K562 (cell line): ENCODE measurements around the gene ZBED2. TPM values are rescaled to one million over a fixed set of nuclear protein-coding genes. Genes with fewer than 3 reads are reported as not detected.

ENCODE experiments used
- ATAC-seq: fragments of 200-7000 bp; cut with Tn5 transposase; 3 replicates; pipeline ENCODE4 v1.9.1; 2020; ENCODE audit warnings: moderate library complexity
- BruUV-seq: library from RNA; stranded (reverse); fragments of 400-500 nt; replicated peaks from 2 replicates; lab custom pipeline; 2021; lab: Mats Ljungman, UMichigan
- CTCF ChIA-PET: fragments of 300-600 bp; formaldehyde crosslinking; extraction: SDS; loops from one replicate; lab custom pipeline; 2021; ENCODE audit warnings: low intra/inter-chr PET ratio; lab: Yijun Ruan, JAX
- POLR2A ChIA-PET: fragments of 300-600, 350-650 bp; sonication (Branson Sonifier 250); formaldehyde crosslinking; extraction: SDS; loops from one replicate; lab custom pipeline; 2021; ENCODE audit warnings: antibody characterized with exemption, inconsistent platforms; lab: Yijun Ruan, JAX
- DNase-seq, 4 experiments: peaks; one replicate each; pipeline versions ENCODE4 v3.0.0 to v3.0.0-alpha.2; 2011 to 2018; ENCODE audit warnings: low spot score in 3 of 4, mixed read lengths in 3 of 4; ENCODE audit errors: extremely low read depth in 1 of 4
- FAIRE-seq: peaks from 2 replicates; lab custom pipeline; 2011; peaks lifted over from hg19 to GRCh38; lab: Jason Lieb, UNC
- H2AFZ ChIP-seq: 2 replicates; pipeline ENCODE4 v1.6.0; 2011; ENCODE audit warnings: low read depth, low read length, control low read depth, inconsistent platforms
- H3K27ac ChIP-seq: fragments of 200-600 bp; 3 replicates; pipeline ENCODE4 v1.8.0; 2011; ENCODE audit warnings: low read depth, mild to moderate bottlenecking, control low read depth, inconsistent platforms, low read length, moderate library complexity, mixed read lengths; ENCODE audit errors: extremely low read depth
- H3K27me3 ChIP-seq, 2 experiments: fragments of 300-600 bp in 1 of 2; 2 replicates in 1 of 2; 3 replicates in 1 of 2; pipeline versions ENCODE4 v1.6.0 to v1.8.0; 2011; ENCODE audit warnings: inconsistent platforms in 2 of 2, low read length in 2 of 2, mild to moderate bottlenecking in 1 of 2, mixed read lengths in 1 of 2, moderate library complexity in 1 of 2; ENCODE audit not compliant: control insufficient read depth in 2 of 2, insufficient read depth in 2 of 2
- H3K36me3 ChIP-seq: fragments of 300-600 bp; 3 replicates; pipeline ENCODE4 v1.8.0; 2011; ENCODE audit warnings: mild to moderate bottlenecking, low read length, inconsistent platforms; ENCODE audit not compliant: control insufficient read depth, insufficient read depth
- H3K4me1 ChIP-seq, 2 experiments: fragments of 200-600 bp in 1 of 2; replicated peaks in 1 of 2; 2 replicates in 1 of 2; 3 replicates in 1 of 2; pipeline versions ENCODE4 v1.5.1 to v1.8.0; 2011; ENCODE audit warnings: inconsistent platforms in 2 of 2, low read length in 2 of 2, mild to moderate bottlenecking in 1 of 2, mixed read lengths in 1 of 2, moderate library complexity in 1 of 2; ENCODE audit not compliant: control insufficient read depth in 2 of 2, insufficient read depth in 2 of 2
- H3K4me2 ChIP-seq: 2 replicates; pipeline ENCODE4 v1.6.1; 2011; ENCODE audit warnings: low read length, control low read depth, inconsistent platforms, mixed read lengths; ENCODE audit not compliant: insufficient read depth
- H3K4me3 ChIP-seq: fragments of 200-600 bp; sonication (generic), shearing (Covaris generic); 2 replicates; pipeline ENCODE4 v1.5.1; 2016; ENCODE audit warnings: control low read depth, inconsistent platforms
- H3K79me2 ChIP-seq: fragments of 200-600 bp; 3 replicates; pipeline ENCODE4 v1.8.0; 2011; ENCODE audit warnings: low read length, inconsistent platforms; ENCODE audit not compliant: control insufficient read depth, insufficient read depth
- H3K9ac ChIP-seq, 2 experiments: 2 replicates each; pipeline versions ENCODE4 v1.6.0 to v1.6.1; 2011; ENCODE audit warnings: low read depth in 2 of 2, low read length in 2 of 2, control low read depth in 1 of 2, inconsistent platforms in 1 of 2, mild to moderate bottlenecking in 1 of 2, mixed read lengths in 1 of 2; ENCODE audit not compliant: insufficient read depth in 1 of 2
- H3K9me1 ChIP-seq: one replicate; pipeline ENCODE4 v1.6.0; 2011; ENCODE audit warnings: inconsistent platforms, mild to moderate bottlenecking, low read length, moderate library complexity; ENCODE audit not compliant: control insufficient read depth, insufficient read depth
- H3K9me3 ChIP-seq: replicated peaks from 2 replicates; pipeline ENCODE4 v1.5.1; 2011; ENCODE audit warnings: low read depth, low read length, inconsistent platforms; ENCODE audit not compliant: control insufficient read depth, insufficient read depth
- H4K20me1 ChIP-seq: replicated peaks from 2 replicates; pipeline ENCODE4 v1.6.1; 2011; ENCODE audit warnings: low read length, inconsistent platforms, mixed read lengths; ENCODE audit not compliant: control insufficient read depth, insufficient read depth
- CBX2 ChIP-seq: fragments of 200-600 bp; sonication (generic); IDR thresholded peaks from one replicate; pipeline ENCODE4 v1.6.1; 2012; ENCODE audit warnings: mild to moderate bottlenecking, low read length, inconsistent platforms; ENCODE audit not compliant: insufficient read depth, poor library complexity, severe bottlenecking
- CBX3 ChIP-seq, 2 experiments: IDR thresholded peaks; 1 replicate in 1 of 2; 2 replicates in 1 of 2; pipeline ENCODE4 v1.6.1; 2012; ENCODE audit warnings: inconsistent platforms in 2 of 2, low read length in 2 of 2, borderline replicate concordance in 1 of 2, control low read depth in 1 of 2
- CCAR2 ChIP-seq: fragments of 200-400 bp; formaldehyde crosslinking; IDR thresholded peaks from 2 replicates; pipeline ENCODE4 v1.6.1; 2017; ENCODE audit warnings: mild to moderate bottlenecking, low read depth, low read length
- CREM ChIP-seq: IDR thresholded peaks from 2 replicates; pipeline ENCODE4 v1.6.1; 2014; ENCODE audit warnings: antibody characterized with exemption, low read depth
- FOXM1 ChIP-seq, 2 experiments: fragments of 450-650 bp in 1 of 2; sonication (generic) in 1 of 2; formaldehyde crosslinking in 1 of 2; IDR thresholded peaks; 2 replicates each; pipeline versions ENCODE4 v1.6.1 to v1.9.0; 2017 to 2022; ENCODE audit warnings: low read depth in 2 of 2, mild to moderate bottlenecking in 2 of 2, missing genetic modification reagents in 1 of 2, moderate library complexity in 1 of 2
- NR3C1 ChIP-seq: sonication (generic); formaldehyde crosslinking; IDR thresholded peaks from 2 replicates; pipeline ENCODE4 v1.8.1; 2022; ENCODE audit warnings: missing genetic modification reagents
- SMAD1 ChIP-seq: fragments of 150-350 bp; IDR thresholded peaks from 2 replicates; pipeline ENCODE4 v1.6.1; 2014; ENCODE audit warnings: low read length, low read depth; ENCODE audit not compliant: partially characterized antibody
- SMAD4 ChIP-seq: fragments of 250-450 bp; sonication (Bioruptor Pico); conservative IDR thresholded peaks from 2 replicates; pipeline ENCODE4 v1.8.0; 2021; ENCODE audit warnings: inconsistent platforms, mild to moderate bottlenecking, moderate library complexity
- ZNF586 ChIP-seq: fragments of 450-650 bp; formaldehyde crosslinking; conservative IDR thresholded peaks from 2 replicates; pipeline ENCODE4 v1.4.0; 2020; ENCODE audit warnings: mild to moderate bottlenecking, moderate library complexity
- ZNF766 ChIP-seq: fragments of 200-800 bp; sonication (Bioruptor generic); conservative IDR thresholded peaks from 2 replicates; pipeline ENCODE4 v1.6.1; 2016; ENCODE audit warnings: missing genetic modification characterization, missing compliant biosample characterization
- WGBS: fragments of 100-300 bp; shearing (Covaris generic); methylation state at CpG from one replicate; pipeline ENCODE4 v1.1.6; 2016; ENCODE audit warnings: low coverage, mixed read lengths; ENCODE audit not compliant: insufficient coverage; ENCODE audit errors: missing lambda C conversion rate; 5-methylcytosine and 5-hydroxymethylcytosine counted together
- in situ Hi-C: fragments of 300-500 bp; cut with MboI; formaldehyde crosslinking; loops from 4 replicates; pipeline ENCODE4 v1.15.0; 2018; ENCODE audit warnings: inconsistent platforms, mixed read lengths
- intact Hi-C: fragments of 100-400 bp; cut with micrococcal nuclease; formaldehyde crosslinking; loops from 2 replicates; pipeline ENCODE4 v1.14.2; 2022
- polyA plus RNA-seq, 8 experiments: library from polyadenylated mRNA; depleted of rRNA in 4 of 8; stranded (reverse) in 5 of 8; unstranded in 3 of 8; fragments of >200 nt; fragmentation: Nextera tagmentation in 2 of 8; fragmentation: Illumina TruSeq in 1 of 8; extraction: Ambion mirVana in 2 of 8; extraction: Trizol in 1 of 8; gene quantifications; 2 replicates each; pipeline versions ENCODE4 v1.2.1 to v1.2.3, GENCODE V29; 2011 to 2014; ENCODE audit warnings: inconsistent platforms in 1 of 8, missing spikeins in 1 of 8
- total RNA-seq, 7 experiments: library from RNA; depleted of rRNA in 6 of 7; stranded (reverse); fragments of >200 nt in 6 of 7; fragmentation: Illumina TruSeq in 2 of 7; extraction: Trizol in 2 of 7; gene quantifications; 2 replicates each; pipeline versions ENCODE4 v1.2.1 to v1.2.3, GENCODE V29; 2011 to 2021; ENCODE audit warnings: low replicate concordance in 1 of 7
- TF ChIP-seq, protein P1 (sequence below): conservative IDR thresholded peaks from 2 replicates; pipeline ENCODE4 v1.6.1; 2011; ENCODE audit warnings: low read depth, mild to moderate bottlenecking, low read length; ENCODE audit not compliant: control insufficient read depth
- TF ChIP-seq, protein P2 (sequence below): fragments of 450-650 bp; formaldehyde crosslinking; IDR thresholded peaks from 2 replicates; pipeline ENCODE4 v1.4.0; 2020; ENCODE audit warnings: mild to moderate bottlenecking, moderate library complexity

Gene ZBED2
- total and polyA plus RNA-seq, 9 of the 15 experiments (the other 6 are each of a cell fraction or from before 2014, with no cell fraction given) = 0.11 TPM; not detected in 8

DNA sequence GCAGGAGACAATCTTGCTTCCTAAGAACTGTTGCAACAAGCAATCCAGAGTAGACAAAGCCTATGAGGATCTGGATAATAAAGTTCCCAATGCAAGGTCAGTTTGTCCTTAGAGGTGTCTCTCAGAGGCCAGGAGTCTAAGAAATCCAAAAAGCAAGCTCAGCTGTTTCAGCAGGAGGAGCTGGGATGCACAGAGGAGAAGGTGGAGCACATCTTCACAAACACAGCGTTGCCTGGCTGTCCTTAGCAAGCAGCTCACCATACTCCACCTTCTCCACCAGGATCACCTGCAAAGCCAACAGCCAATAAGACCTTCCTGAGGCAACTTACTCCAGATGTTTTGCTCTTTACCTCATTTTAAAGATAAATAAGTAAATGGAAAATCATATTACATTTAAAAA is 365 bp downstream of the ZBED2 start:
- no TSS peak for BruUV-seq
- ChIA-PET CTCF (no interaction called here), POLR2A (no interaction called here)
- no peak for DNase-seq
- 0% methylated on average over 1 of the region's 1 CpG for WGBS
- H3K27me3 ChIP-seq = no peaks in the 10 kb centered on the region
- H3K9me3 ChIP-seq = no peaks in the 10 kb centered on the region
- in situ Hi-C loops = no loop called here
- no peak overlapping the region for H3K9ac ChIP-seq
- no peak for ATAC-seq
- no peaks in the 10 kb centered on the region for H3K4me1 ChIP-seq
- no peaks in the 10 kb centered on the region for H3K36me3 ChIP-seq
- TF ChIP-seq CREM (no peak), NR3C1 (CRISPR knock-in tag) (no peak), SMAD1 (no peak), ZNF586 (CRISPR knock-in tag) (no peak)
- no peaks in the 10 kb centered on the region for H4K20me1 ChIP-seq
- no peak overlapping the region for H2AFZ ChIP-seq
- no peak overlapping the region for H3K4me3 ChIP-seq
- no peaks in the 10 kb centered on the region for H3K9me1 ChIP-seq
- H3K27ac ChIP-seq = no peak overlapping the region
- no peak overlapping the region for H3K4me2 ChIP-seq
- intact Hi-C loops = no loop called here
- H3K79me2 ChIP-seq = no peaks in the 10 kb centered on the region
- no peak for FAIRE-seq

DNA sequence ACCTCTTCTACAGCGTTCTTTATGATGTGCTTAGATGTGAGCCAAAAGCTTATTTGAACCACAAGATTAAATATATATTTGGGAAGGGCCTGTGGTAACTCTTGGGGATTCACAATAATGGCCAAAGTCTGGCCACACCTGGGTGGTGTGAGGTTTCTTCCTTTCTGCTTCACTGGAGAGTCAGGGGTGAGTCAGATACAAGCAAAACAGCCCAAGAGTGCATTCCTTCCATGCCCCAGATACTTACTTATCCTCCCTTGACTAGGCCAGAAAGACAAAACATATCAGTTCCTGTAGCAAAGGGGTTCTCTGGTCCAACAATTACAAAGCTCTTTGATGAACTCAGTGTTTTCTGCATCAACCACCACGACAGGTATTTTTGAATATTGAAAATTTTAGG is 941 bp downstream of the ZBED2 start:
- Histone ChIP-seq H3K27ac (no peak overlapping the region), H3K4me1 (no peaks in the 10 kb centered on the region), H3K4me2 (no peak overlapping the region), H3K79me2 (no peaks in the 10 kb centered on the region), H3K9me1 (no peaks in the 10 kb centered on the region), H3K9me3 (no peaks in the 10 kb centered on the region), H3K4me3 (no peak overlapping the region), H3K27me3 (no peaks in the 10 kb centered on the region), H3K36me3 (no peaks in the 10 kb centered on the region), H3K9ac (no peak overlapping the region), H2AFZ (no peak overlapping the region), H4K20me1 (no peaks in the 10 kb centered on the region)
- no TSS peak for BruUV-seq
- ChIA-PET POLR2A (no interaction called here), CTCF (no interaction called here)
- FAIRE-seq (no peak), DNase-seq (no peak), ATAC-seq (no peak)
- intact Hi-C loops = no loop called here
- in situ Hi-C loops = no loop called here
- 0% methylated on average over 2 of the region's 2 CpGs for WGBS
- TF ChIP-seq SMAD4 (CRISPR knock-in tag) (no peak), CBX2 (no peak), CCAR2 (no peak), NR3C1 (CRISPR knock-in tag) (no peak), ZNF766 (CRISPR knock-in tag) (no peak), FOXM1 (IDR thresholded peaks at IDR 0.05; ENCODE audit: low read depth) (no peak), FOXM1 (CRISPR knock-in tag; IDR thresholded peaks at IDR 0.05; ENCODE audit: low read depth) (no peak), CBX3 (IDR thresholded peaks at IDR 0.05; ENCODE audit: borderline replicate concordance in 1 of 2, low read length in 2 of 2) (no peak)
- TF ChIP-seq, protein P1, sequence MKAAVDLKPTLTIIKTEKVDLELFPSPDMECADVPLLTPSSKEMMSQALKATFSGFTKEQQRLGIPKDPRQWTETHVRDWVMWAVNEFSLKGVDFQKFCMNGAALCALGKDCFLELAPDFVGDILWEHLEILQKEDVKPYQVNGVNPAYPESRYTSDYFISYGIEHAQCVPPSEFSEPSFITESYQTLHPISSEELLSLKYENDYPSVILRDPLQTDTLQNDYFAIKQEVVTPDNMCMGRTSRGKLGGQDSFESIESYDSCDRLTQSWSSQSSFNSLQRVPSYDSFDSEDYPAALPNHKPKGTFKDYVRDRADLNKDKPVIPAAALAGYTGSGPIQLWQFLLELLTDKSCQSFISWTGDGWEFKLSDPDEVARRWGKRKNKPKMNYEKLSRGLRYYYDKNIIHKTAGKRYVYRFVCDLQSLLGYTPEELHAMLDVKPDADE = no peak
- TF ChIP-seq, protein P2, sequence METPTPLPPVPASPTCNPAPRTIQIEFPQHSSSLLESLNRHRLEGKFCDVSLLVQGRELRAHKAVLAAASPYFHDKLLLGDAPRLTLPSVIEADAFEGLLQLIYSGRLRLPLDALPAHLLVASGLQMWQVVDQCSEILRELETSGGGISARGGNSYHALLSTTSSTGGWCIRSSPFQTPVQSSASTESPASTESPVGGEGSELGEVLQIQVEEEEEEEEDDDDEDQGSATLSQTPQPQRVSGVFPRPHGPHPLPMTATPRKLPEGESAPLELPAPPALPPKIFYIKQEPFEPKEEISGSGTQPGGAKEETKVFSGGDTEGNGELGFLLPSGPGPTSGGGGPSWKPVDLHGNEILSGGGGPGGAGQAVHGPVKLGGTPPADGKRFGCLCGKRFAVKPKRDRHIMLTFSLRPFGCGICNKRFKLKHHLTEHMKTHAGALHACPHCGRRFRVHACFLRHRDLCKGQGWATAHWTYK (CRISPR knock-in tag) = no peak
